ENCODE data around the gene CACNA1I.
"Not testable (repeated sequence)": the region's sequence is repeated elsewhere in the genome, so short reads cannot be mapped to it uniquely, and the experiment has no call there.

DNA sequence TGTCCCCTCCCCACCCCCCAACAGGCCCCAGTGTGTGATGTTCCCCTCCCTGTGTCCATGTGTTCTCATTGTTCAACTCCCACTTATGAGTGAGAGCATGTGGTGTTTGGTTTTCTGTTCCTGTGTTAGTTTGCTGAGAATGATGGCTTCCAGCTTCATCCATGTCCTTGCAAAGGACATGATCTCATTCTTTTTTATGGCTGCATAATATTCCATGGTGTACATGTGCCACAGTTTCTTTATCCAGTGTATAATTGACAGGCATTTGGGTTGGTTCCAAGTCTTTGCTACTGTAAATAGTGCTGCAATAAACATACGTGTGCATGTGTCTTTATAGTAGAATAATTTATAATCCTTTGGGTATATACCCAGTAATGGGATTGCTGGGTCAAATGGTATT lies 163.5 kb downstream of the CACNA1I start:
- TF ChIP-seq, protein P1, sequence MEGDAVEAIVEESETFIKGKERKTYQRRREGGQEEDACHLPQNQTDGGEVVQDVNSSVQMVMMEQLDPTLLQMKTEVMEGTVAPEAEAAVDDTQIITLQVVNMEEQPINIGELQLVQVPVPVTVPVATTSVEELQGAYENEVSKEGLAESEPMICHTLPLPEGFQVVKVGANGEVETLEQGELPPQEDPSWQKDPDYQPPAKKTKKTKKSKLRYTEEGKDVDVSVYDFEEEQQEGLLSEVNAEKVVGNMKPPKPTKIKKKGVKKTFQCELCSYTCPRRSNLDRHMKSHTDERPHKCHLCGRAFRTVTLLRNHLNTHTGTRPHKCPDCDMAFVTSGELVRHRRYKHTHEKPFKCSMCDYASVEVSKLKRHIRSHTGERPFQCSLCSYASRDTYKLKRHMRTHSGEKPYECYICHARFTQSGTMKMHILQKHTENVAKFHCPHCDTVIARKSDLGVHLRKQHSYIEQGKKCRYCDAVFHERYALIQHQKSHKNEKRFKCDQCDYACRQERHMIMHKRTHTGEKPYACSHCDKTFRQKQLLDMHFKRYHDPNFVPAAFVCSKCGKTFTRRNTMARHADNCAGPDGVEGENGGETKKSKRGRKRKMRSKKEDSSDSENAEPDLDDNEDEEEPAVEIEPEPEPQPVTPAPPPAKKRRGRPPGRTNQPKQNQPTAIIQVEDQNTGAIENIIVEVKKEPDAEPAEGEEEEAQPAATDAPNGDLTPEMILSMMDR (conservative IDR thresholded peaks at IDR 0.05 in 1 of 2, IDR thresholded peaks at IDR 0.05 in 1 of 2; ENCODE audit: extremely low read depth in 1 of 2, insufficient read depth in 1 of 2, low read depth in 1 of 2, low read length in 2 of 2), result not testable (repeated sequence)
- not testable (repeated sequence) for TF ChIP-seq EZH2 (IDR thresholded peaks at IDR 0.05; ENCODE audit: borderline replicate concordance, low read length)

All from mammary epithelial cell (primary cell).